ENCODE data around the gene KCNQ2.
A peak's percentile ranks its signal among the peaks of the same experiment; 100 is the strongest.

Gene KCNQ2

DNA sequence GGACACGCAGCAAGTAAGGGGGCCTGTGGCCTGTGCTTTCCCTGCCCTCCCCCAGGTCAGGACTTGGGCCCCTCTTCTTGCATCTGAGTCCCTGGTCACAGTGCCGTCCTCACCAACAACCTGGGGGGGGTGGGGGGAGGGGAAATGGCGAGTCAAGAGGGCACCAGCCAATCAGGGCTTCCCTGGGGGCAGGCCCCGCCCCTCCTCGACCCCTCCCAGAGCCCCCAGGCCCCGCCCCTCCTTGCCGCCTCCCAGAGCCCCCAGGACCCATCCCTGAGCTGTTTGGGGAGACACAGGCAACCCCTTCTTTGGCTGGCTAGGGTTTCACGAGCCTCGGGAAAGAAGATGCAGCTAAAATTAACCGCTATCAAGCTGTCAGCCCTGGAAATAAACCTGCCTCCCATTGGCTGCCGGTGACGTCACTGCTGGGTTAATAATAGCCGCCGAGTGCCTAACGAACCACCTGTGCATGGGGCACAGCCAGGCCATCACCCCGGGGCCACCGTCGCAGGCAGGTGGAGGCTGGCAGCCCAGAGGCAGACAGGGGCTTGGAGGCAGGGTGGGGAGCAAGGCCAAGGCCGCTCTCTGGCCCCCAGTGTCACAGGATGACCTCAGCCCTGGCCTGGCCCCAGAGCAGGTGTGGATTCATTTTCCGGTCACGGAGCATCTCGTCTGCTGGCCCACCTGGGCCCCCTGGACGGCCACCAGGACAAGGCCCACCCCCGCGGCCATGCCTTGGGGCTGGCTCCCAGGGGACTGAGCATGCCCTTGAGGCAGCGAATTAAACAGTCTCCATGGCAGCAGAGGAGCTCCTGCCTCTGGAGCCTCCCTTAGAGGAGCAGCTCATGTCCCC lies 29.6 kb upstream of the KCNQ2 start:
- DNase-seq: no peak

GRCh38 chr20:63500902-63501817 lies 28.7 kb upstream of the KCNQ2 start:
- DNase-seq: no peak

- DNase-seq: no peak
Measured at GRCh38 chr20:63500151-63500901, 27.9 kb upstream of the KCNQ2 start.

- DNase-seq: no peak
Measured at GRCh38 chr20:63499338-63499969, 27.0 kb upstream of the KCNQ2 start.

DNA sequence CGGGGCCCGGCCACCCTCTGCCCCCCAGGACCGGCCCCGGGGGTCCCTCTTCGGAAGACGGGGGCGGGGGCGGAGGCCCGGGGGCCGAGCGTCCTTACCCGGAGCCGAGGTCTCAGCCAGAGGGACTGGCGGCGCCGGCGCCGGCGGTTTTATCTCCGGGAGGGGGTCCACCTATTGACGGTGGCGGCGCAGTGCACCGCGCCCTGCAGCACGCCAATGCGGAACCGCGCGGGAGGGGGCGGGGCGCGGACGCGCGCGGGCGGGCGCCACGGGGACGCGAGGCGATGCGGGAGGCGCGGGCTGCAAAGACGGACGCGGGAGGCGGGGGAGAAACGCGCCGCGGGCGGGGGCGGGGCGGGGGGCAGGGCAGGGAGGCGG lies 26.5 kb upstream of the KCNQ2 start, which contains the start of gene EEF1A2:
TSS of gene EEF1A2 (minus strand) at position 124 of the 378 bp plus-strand sequence. CDS start 1,320 bp downstream, outside the sequence.
- DNase-seq: no peak

GRCh38 chr20:63497946-63498935 lies 25.8 kb upstream of the KCNQ2 start:
- peak; percentile 29 for DNase-seq

- DNase-seq: no peak
Measured at GRCh38 chr20:63497138-63497945, 24.9 kb upstream of the KCNQ2 start.

DNA sequence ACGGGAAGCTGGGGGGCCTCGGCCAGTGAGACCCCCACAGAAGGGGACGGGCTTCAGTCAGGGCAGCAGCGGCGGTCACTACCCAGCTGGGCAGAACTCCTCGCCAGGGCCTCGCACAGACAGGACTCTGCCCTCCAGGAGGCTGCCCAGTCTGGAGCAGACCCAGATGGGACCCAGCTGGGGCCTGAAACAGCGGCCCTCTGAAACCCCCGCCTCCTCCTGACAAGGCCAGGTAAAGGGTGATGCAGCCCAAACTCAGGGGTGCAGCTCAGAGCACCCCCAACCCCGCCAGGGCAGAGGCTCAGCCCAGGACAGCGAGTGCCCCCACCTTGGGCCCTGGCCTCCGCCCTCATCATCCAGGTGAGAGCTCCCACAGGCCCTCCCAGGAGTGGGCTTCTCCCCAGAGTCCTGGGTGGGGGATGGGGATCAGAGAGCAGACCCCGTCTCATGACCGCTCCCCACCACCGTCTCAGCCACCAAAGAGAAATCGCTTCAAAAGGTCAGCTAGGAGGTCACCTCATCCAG lies 24.2 kb upstream of the KCNQ2 start:
- DNase-seq: no peak

DNA sequence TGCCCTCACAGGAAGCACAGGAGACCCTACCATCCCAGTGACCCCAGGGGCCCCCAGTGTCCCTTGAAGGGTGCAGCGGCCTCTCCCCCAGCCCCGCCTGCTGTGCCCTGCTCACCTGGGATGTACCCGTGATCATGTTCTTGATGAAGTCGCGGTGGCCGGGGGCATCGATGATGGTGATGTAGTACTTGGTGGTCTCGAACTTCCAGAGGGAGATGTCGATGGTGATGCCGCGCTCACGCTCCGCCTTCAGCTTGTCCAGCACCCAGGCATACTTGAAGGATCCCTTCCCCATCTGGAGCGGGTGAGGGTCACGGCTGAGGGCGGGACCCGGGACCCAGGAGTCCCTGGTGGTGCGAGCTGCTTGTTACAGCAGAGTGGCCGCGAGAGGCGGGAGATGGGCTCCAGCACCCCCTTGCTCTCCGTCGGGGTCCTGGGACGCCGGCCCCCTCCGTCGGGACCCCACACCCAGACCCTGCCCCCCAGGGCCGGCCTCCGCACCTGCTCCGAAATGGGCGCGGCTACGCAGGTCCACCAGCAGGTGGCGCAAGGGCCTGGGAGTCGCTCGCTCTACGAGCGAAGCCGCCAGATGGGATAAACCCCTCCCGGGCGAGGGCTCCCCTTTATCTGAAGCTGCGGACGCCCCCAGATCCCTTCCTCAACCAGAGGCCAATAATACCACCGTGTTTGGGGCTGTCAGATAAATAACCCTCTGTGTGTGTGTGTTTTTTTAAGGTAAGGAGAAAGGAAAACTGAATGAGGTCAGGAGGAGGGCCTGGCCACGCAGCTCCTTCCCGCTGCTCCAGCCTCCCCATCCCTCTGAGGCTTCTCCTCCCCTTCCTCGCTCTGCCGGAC lies 23.5 kb upstream of the KCNQ2 start:
- DNase-seq: peak; percentile 48

DNA sequence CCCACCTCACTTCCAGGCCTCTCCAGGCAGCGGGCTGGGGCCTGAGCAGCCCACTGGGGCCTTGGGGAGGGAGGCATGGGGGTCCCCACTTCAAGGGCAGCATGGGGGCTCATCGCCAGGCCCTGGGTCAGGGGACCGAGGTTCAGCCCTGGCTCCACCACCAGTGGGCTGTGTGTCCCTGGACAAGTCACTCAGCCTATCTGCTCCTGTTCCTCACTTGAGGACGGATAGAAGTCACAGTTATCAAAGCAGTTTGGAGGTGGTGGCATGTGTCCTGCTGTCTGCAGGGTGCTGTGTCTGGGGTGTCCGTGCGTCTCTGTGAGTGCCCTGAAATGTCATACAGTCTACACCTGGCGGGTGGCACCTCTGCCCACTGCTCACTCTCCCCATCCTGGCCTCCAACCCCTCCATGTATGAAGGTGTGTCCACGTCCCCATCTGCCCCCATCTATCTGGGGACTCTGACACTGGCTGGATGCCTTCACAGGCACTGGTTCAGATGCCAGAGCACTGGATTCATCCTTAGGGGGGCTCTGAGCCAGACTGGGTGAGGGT lies 22.8 kb upstream of the KCNQ2 start:
- no peak for DNase-seq

DNA sequence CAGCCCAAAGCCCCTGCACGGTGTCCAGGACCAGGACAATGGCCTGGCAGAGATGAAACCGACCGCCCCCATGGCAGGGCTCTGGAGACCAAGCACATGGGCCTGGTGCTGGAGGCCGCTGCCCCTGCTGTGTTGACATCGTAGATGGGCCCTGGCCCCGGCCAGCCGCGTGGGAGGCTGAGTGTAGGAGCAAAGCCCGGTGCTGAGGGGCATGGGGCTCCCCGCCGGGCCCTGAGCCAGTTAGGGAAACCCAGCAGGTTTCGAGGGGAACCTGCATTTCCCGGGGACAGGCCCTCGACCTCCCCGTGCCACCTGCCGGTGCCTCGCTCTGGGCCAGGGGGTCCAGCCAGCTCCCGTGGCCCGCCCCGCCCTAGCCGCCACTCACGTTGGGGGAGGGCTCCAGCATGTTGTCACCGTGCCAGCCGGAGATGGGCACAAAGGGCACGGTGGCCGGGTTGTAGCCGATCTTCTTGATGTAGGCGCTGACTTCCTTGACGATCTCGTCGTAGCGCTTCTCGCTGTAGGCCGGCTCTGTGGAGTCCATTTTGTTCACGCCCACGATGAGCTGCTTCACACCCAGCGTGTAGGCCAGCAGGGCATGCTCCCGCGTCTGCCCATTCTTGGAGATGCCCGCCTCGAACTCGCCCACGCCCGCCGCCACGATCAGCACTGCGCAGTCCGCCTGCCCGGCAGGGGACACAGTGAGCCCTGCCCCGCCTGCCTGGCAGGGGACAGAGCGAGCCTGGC lies 22.1 kb upstream of the KCNQ2 start:
- no peak for DNase-seq

DNA sequence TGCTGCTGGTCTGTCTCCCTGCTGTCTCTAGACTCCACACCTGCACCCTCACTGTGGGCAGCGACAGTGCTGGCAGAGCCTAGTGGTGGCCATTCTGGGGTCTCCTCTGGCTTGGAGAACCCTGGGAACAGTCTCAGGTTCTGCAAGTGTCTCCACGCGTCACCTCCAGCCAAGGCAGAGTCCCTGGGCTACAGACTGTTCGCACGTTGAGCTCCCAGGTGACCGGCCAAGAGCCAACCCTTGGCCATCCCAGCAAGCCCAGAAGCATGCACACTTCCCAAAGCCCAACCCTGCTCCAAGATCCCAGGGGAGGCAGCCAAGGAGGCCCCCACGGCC lies 21.6 kb upstream of the KCNQ2 start:
- no peak for DNase-seq

GRCh38 chr20:63493563-63494020 lies 21.1 kb upstream of the KCNQ2 start:
- DNase-seq: no peak

DNA sequence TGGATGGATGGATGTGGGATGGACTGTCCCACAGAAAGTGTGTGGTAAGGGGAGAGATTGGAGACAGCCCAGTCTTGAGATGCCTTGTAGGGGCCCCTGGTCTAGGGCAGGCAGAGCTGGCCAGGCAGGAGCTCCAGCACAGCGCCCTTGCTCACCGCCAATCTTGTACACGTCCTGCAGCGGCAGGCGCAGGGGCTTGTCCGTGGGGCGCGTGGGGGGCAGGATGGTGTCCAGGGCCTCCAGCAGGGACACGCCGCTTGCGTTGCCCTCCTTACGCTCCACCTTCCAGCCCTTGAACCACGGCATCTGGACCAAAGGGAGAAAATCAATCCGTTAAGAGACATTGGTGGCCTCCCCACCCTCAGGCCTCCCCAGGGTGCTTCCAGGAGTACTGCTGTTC lies 20.5 kb upstream of the KCNQ2 start:
- no peak for DNase-seq

GRCh38 chr20:63492518-63492917 lies 20.1 kb upstream of the KCNQ2 start:
- no peak for DNase-seq

DNA sequence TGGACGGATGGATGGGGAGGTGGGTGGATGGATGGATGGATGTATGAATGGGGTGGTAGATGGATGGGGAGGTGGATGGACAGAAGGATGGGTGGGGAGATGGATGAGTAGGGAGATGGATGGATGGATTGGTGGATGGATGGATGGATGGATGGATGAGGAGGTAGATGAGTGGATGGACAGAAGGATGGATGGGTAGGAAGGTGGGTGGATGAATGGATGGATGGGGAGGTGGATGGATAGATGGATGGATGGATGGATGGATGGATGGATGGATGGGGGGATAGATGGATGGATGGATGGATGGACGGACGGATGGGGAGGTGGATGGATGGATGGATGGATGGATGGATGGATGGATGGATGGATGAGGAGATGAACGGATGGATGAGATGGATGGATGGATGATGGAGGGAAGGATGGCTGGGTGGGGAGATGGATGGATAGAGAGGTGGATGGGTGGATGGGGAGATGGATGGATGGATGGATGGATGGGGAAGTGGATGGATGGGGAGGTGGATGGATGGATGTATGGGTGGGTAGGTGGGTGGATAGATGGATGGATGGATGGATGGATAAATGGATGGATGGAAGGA lies 19.3 kb upstream of the KCNQ2 start:
- no peak for DNase-seq

DNA sequence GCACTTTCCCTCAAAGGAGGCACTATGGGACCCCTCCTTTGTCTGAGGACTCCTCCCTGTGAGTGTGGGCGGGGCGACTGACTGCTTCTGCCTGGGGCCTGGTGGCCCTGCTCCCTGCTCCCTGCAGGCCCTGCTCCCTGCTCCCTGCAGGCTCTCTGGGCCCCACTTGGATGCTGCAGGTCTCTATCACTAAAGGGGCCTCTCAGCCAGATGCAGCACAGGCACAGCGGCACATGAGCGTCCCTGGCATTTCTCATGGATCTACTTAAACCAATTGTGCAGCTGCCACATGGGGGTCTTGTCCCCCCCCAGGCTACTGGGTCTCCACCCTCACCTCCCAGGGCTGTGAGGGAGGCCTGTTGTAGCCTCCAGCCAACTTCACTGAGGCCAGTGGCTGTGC lies 18.6 kb upstream of the KCNQ2 start:
- DNase-seq: no peak

All from fibroblast of skin of scalp (primary cell).